ENCODE results near the gene ZNF474. TPM values are rescaled to one million over a fixed set of nuclear protein-coding genes. Genes with fewer than 3 reads are reported as not detected.

ZNF474 gene
- total RNA-seq, 1 experiment from 2014 or later: not detected

GRCh38 chr5:122105909-122106308, 23.4 kb upstream of the ZNF474 start:
- TF ChIP-seq EZH2 (IDR thresholded peaks at IDR 0.05; ENCODE audit: borderline replicate concordance, low read depth, low read length, poor library complexity, severe bottlenecking): no peak
- TF ChIP-seq CTCF (conservative IDR thresholded peaks at IDR 0.05; ENCODE audit: low read depth, low read length): no peak
- DNase-seq (ENCODE audit: low spot score): no peak
- ChIA-PET CTCF (no interaction called here), POLR2A (ENCODE audit: low non-redundant PET) (no interaction called here)
- H3K4me3 ChIP-seq (ENCODE audit: low read depth, low read length, poor library complexity, severe bottlenecking): no peak overlapping the region
- no peak overlapping the region for H3K27ac ChIP-seq (ENCODE audit: low read depth, low read length, poor library complexity, severe bottlenecking)
- no peaks in the 10 kb centered on the region for H3K36me3 ChIP-seq (ENCODE audit: insufficient read depth, low read length, poor library complexity, severe bottlenecking)
- intact Hi-C loops (cut with micrococcal nuclease; ENCODE audit: unreplicated experiment): no loop called here
- H3K27me3 ChIP-seq (replicated peaks; ENCODE audit: insufficient read depth, low read depth, low read length, poor library complexity): no peaks in the 10 kb centered on the region
- H3K4me1 ChIP-seq (ENCODE audit: insufficient read depth, low read length, poor library complexity, severe bottlenecking): peaks cover 8% of the 10 kb centered on the region
- H3K9me3 ChIP-seq (ENCODE audit: low read depth, low read length, poor library complexity, severe bottlenecking): no peaks in the 10 kb centered on the region
- no TSS peak for BruUV-seq (replicated peaks)

GRCh38 chr5:122107016-122107415, 22.3 kb upstream of the ZNF474 start:
- TF ChIP-seq CTCF (conservative IDR thresholded peaks at IDR 0.05; ENCODE audit: low read depth, low read length) (no peak), EZH2 (IDR thresholded peaks at IDR 0.05; ENCODE audit: borderline replicate concordance, low read depth, low read length, poor library complexity, severe bottlenecking) (no peak)
- H3K36me3 ChIP-seq (ENCODE audit: insufficient read depth, low read length, poor library complexity, severe bottlenecking): no peaks in the 10 kb centered on the region
- no peak overlapping the region for H3K4me3 ChIP-seq (ENCODE audit: low read depth, low read length, poor library complexity, severe bottlenecking)
- POLR2A ChIA-PET (ENCODE audit: low non-redundant PET): no interaction called here
- DNase-seq (ENCODE audit: low spot score): no peak
- no peaks in the 10 kb centered on the region for H3K9me3 ChIP-seq (ENCODE audit: low read depth, low read length, poor library complexity, severe bottlenecking)
- intact Hi-C loops (cut with micrococcal nuclease; ENCODE audit: unreplicated experiment): no loop called here
- CTCF ChIA-PET: no interaction called here
- peaks cover 8% of the 10 kb centered on the region for H3K4me1 ChIP-seq (ENCODE audit: insufficient read depth, low read length, poor library complexity, severe bottlenecking)
- no peak overlapping the region for H3K27ac ChIP-seq (ENCODE audit: low read depth, low read length, poor library complexity, severe bottlenecking)
- no TSS peak for BruUV-seq (replicated peaks)
- no peaks in the 10 kb centered on the region for H3K27me3 ChIP-seq (replicated peaks; ENCODE audit: insufficient read depth, low read depth, low read length, poor library complexity)

- no peak for DNase-seq (ENCODE audit: low spot score)
- H3K4me1 ChIP-seq (ENCODE audit: insufficient read depth, low read length, poor library complexity, severe bottlenecking): no peaks in the 10 kb centered on the region
- no peaks in the 10 kb centered on the region for H3K9me3 ChIP-seq (ENCODE audit: low read depth, low read length, poor library complexity, severe bottlenecking)
- no peak overlapping the region for H3K27ac ChIP-seq (ENCODE audit: low read depth, low read length, poor library complexity, severe bottlenecking)
- H3K27me3 ChIP-seq (replicated peaks; ENCODE audit: insufficient read depth, low read depth, low read length, poor library complexity): no peaks in the 10 kb centered on the region
- no TSS peak for BruUV-seq (replicated peaks)
- intact Hi-C loops (cut with micrococcal nuclease; ENCODE audit: unreplicated experiment): no loop called here
- H3K4me3 ChIP-seq (ENCODE audit: low read depth, low read length, poor library complexity, severe bottlenecking): no peak overlapping the region
- CTCF ChIA-PET: no interaction called here
- POLR2A ChIA-PET (ENCODE audit: low non-redundant PET): no interaction called here
- no peaks in the 10 kb centered on the region for H3K36me3 ChIP-seq (ENCODE audit: insufficient read depth, low read length, poor library complexity, severe bottlenecking)
- TF ChIP-seq EZH2 (IDR thresholded peaks at IDR 0.05; ENCODE audit: borderline replicate concordance, low read depth, low read length, poor library complexity, severe bottlenecking) (no peak), CTCF (conservative IDR thresholded peaks at IDR 0.05; ENCODE audit: low read depth, low read length) (no peak)
Observed at GRCh38 chr5:122110987-122111386, 18.4 kb upstream of the ZNF474 start.

All from A673 (cell line).